ENCODE measurements around the gene FMNL3. TPM values are rescaled to one million over a fixed set of nuclear protein-coding genes. Genes with fewer than 3 reads are reported as not detected.

Gene FMNL3
- total RNA-seq, 1 experiment from 2014 or later, result 3.5 TPM

DNA sequence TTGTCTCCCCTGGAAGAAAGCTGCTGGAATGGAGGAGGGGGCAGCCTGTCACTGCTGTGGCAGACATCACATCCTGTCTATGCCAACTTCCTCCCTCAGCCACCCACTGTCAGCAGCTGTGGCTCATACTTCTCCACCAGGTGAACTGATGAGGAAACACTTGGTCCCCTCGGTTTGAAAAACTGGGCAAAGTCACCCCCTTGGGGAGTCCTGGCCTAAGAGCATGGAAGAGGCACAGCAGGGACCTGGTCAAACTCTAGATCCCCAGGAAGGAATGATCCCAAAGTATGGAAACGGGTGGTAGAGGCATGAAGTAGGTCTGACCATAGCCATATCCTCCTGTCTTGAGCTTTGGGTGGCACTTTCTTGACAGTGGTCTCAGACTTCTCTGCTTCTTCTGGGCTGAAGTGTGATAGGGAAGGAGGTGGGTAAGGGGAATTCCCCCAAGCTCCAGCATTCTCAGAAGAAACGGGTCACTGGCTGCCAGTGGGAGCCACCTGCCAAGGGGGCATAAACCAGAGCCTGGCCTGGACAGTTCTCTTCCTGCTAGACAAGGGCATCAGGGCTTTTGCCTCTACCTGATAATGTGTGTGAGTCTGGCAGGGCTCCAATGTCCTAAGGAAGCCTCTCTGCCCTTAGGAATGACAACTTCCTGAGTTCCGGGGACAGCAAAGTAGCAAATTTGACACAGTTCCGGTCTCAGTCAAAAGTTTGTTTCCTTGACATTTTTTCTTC lies 36.0 kb downstream of the FMNL3 start:
- H3K9ac ChIP-seq (ENCODE audit: low read length), result no peak overlapping the region
- no peaks in the 10 kb centered on the region for H3K9me2 ChIP-seq (ENCODE audit: insufficient read depth)
- H3K4me2 ChIP-seq (ENCODE audit: low read length), result no peak overlapping the region
- ChIA-PET POLR2A (no interaction called here), CTCF (no interaction called here), RAD21 (ENCODE audit: low non-redundant PET in 1 of 2, low total read pairs in 2 of 2, uncharacterized antibody in 2 of 2, unreplicated experiment in 2 of 2) (no interaction called here)
- no peaks in the 10 kb centered on the region for H3K36me3 ChIP-seq (ENCODE audit: control insufficient read depth in 1 of 2, insufficient read depth in 2 of 2, low read length in 2 of 2)
- ATAC-seq (no peak), DNase-seq (ENCODE audit: low read depth, low spot score) (no peak)
- H3K27me3 ChIP-seq (ENCODE audit: insufficient read depth, low read length), result no peaks in the 10 kb centered on the region
- TF ChIP-seq POLR2A (IDR thresholded peaks at IDR 0.05; ENCODE audit: borderline replicate concordance, extremely low read depth, insufficient read depth, insufficient read length) (no peak), EZH2 (IDR thresholded peaks at IDR 0.05) (no peak), ZNF274 (IDR thresholded peaks at IDR 0.05; ENCODE audit: low read depth, low read length) (no peak), ZFX (IDR thresholded peaks at IDR 0.05) (no peak), CBX3 (IDR thresholded peaks at IDR 0.05; ENCODE audit: low read depth) (no peak), TCF7L2 (IDR thresholded peaks at IDR 0.05; ENCODE audit: borderline replicate concordance, extremely low read depth, insufficient read depth, insufficient read length) (no peak), EGR1 (IDR thresholded peaks at IDR 0.05; ENCODE audit: low read depth) (no peak), FOSL1 (IDR thresholded peaks at IDR 0.05; ENCODE audit: low read depth) (no peak), YY1 (IDR thresholded peaks at IDR 0.05; ENCODE audit: extremely low read depth, insufficient replicate concordance, low read depth, low read length) (no peak), JUND (IDR thresholded peaks at IDR 0.05) (no peak), EZH2phosphoT487 (IDR thresholded peaks at IDR 0.05; ENCODE audit: borderline replicate concordance) (no peak), SIN3A (IDR thresholded peaks at IDR 0.05; ENCODE audit: low read depth) (no peak), ELF1 (IDR thresholded peaks at IDR 0.05; ENCODE audit: borderline replicate concordance, low read depth) (no peak)
- TF ChIP-seq, protein P1, sequence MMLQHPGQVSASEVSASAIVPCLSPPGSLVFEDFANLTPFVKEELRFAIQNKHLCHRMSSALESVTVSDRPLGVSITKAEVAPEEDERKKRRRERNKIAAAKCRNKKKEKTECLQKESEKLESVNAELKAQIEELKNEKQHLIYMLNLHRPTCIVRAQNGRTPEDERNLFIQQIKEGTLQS (IDR thresholded peaks at IDR 0.05), result no peak
- TF ChIP-seq, protein P2, sequence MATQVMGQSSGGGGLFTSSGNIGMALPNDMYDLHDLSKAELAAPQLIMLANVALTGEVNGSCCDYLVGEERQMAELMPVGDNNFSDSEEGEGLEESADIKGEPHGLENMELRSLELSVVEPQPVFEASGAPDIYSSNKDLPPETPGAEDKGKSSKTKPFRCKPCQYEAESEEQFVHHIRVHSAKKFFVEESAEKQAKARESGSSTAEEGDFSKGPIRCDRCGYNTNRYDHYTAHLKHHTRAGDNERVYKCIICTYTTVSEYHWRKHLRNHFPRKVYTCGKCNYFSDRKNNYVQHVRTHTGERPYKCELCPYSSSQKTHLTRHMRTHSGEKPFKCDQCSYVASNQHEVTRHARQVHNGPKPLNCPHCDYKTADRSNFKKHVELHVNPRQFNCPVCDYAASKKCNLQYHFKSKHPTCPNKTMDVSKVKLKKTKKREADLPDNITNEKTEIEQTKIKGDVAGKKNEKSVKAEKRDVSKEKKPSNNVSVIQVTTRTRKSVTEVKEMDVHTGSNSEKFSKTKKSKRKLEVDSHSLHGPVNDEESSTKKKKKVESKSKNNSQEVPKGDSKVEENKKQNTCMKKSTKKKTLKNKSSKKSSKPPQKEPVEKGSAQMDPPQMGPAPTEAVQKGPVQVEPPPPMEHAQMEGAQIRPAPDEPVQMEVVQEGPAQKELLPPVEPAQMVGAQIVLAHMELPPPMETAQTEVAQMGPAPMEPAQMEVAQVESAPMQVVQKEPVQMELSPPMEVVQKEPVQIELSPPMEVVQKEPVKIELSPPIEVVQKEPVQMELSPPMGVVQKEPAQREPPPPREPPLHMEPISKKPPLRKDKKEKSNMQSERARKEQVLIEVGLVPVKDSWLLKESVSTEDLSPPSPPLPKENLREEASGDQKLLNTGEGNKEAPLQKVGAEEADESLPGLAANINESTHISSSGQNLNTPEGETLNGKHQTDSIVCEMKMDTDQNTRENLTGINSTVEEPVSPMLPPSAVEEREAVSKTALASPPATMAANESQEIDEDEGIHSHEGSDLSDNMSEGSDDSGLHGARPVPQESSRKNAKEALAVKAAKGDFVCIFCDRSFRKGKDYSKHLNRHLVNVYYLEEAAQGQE (IDR thresholded peaks at IDR 0.05; ENCODE audit: low read depth), result no peak
- TF ChIP-seq, protein P3, sequence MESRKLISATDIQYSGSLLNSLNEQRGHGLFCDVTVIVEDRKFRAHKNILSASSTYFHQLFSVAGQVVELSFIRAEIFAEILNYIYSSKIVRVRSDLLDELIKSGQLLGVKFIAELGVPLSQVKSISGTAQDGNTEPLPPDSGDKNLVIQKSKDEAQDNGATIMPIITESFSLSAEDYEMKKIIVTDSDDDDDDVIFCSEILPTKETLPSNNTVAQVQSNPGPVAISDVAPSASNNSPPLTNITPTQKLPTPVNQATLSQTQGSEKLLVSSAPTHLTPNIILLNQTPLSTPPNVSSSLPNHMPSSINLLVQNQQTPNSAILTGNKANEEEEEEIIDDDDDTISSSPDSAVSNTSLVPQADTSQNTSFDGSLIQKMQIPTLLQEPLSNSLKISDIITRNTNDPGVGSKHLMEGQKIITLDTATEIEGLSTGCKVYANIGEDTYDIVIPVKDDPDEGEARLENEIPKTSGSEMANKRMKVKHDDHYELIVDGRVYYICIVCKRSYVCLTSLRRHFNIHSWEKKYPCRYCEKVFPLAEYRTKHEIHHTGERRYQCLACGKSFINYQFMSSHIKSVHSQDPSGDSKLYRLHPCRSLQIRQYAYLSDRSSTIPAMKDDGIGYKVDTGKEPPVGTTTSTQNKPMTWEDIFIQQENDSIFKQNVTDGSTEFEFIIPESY (IDR thresholded peaks at IDR 0.05; ENCODE audit: extremely low read depth, insufficient replicate concordance, low read length), result no peak
- TF ChIP-seq, protein P4, sequence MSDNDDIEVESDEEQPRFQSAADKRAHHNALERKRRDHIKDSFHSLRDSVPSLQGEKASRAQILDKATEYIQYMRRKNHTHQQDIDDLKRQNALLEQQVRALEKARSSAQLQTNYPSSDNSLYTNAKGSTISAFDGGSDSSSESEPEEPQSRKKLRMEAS (IDR thresholded peaks at IDR 0.05), result no peak
- no peaks in the 10 kb centered on the region for H3K79me2 ChIP-seq (ENCODE audit: insufficient read depth, low read length)
- no peak overlapping the region for H3K4me3 ChIP-seq (replicated peaks in 1 of 2; ENCODE audit: low read depth in 1 of 2, low read length in 2 of 2)
- BruUV-seq (replicated peaks), result no TSS peak
- intact Hi-C loops (cut with micrococcal nuclease), result no loop called here
- H3K27ac ChIP-seq (ENCODE audit: low read depth, low read length), result no peak overlapping the region
- H3K4me1 ChIP-seq (ENCODE audit: control insufficient read depth in 1 of 2, insufficient read depth in 2 of 2, low read length in 2 of 2), result no peaks in the 10 kb centered on the region
- H4K20me1 ChIP-seq (ENCODE audit: insufficient read depth), result no peaks in the 10 kb centered on the region
- no peaks in the 10 kb centered on the region for H3K9me3 ChIP-seq (ENCODE audit: control insufficient read depth in 1 of 2, insufficient read depth in 1 of 2, low read depth in 1 of 2, low read length in 2 of 2)
- H2AFZ ChIP-seq (ENCODE audit: low read depth, low read length, poor library complexity, severe bottlenecking), result no peak overlapping the region
